Measurements from ENCODE around the gene TMOD2. TPM values are rescaled to one million over a fixed set of nuclear protein-coding genes. Genes with fewer than 3 reads are reported as not detected.
A peak's percentile ranks its signal among the peaks of the same experiment; 100 is the strongest.
"Not testable (repeated sequence)": the region's sequence is repeated elsewhere in the genome, so short reads cannot be mapped to it uniquely, and the experiment has no call there.

Gene TMOD2
- total RNA-seq, 1 donor from 2014 or later = 22.3 TPM

DNA sequence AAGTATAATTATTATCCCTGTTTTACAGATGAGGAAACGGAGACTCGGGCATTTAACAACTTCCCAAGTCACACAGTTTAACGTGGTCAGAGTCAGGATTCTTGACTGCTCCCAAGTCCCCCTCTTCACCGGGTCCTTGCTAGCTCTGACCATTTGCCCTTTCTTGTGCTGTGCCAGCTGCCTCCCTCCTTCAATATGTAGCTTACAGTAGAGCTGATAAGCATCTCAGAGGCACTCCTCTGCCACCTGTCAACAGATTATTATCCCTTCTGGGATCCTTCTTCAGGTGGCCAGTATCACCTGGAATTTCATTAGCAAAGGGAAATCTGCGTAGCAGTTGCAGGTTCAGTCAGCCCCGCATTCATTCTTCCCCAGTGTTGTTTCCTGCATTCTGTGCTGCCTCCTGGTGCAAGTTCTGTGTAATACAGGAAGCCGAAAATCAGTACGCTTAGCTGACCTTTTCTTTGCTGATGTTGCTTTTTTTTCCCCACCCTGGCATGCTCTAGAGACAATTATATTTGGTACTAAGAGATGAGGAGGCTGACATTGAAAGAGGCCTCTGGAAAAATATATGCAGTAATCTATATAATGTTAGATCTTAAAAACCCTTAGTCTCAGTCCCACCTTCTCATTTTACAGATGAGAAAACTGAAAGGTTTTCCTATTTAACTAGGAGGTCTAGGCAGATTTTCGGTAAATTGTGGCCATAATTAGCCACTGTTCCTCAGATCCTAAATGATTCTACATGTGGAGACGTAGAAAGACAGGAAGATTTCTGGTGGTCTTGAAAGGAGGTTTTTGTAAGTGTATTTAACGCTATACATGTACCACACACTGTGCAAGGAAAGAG is 24.8 kb downstream of the TMOD2 start:
- peak; percentile 81 for DNase-seq

- peak; percentile 90 for DNase-seq
Observed at GRCh38 chr15:51776952-51777569, 25.7 kb downstream of the TMOD2 start.

DNA sequence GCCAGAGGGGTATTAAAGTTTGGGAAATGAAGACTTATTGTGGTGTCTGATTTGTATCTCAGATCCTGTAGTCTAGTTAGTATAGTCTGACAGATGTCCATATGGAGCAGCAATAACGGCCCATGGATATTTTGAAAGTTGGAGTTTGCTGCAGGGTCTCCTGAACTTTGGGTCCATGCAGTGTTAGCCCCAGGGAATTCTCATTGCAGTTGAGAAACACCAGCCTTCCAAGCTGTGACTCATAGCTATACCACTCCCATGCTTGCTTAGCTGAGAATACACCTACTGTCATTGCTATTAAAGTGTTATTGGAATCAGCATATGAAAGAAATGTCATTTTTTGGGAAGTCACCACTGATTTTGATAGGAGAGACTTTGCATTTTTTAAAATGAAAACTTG is 29.2 kb downstream of the TMOD2 start:
- no peak for DNase-seq

DNA sequence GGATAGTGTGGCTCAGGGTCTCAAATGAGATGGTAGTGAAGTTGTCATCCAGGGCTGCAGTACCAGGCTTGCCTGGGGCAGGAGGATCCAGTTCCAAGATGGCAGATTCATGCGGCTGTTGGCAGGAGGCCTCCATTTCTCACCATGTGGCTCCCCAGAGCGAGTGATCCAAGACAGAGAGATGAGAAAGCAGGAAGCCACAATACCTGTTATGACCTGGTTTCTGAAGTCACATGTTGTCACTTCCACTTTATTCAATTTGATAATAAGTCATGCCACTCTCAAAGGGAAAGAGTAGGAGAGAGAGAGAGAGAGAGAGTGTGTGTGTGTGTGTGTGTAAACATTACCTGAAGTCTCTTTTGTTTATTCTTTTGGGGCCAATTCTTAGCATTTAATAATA is 30.1 kb downstream of the TMOD2 start:
- DNase-seq = no peak

DNA sequence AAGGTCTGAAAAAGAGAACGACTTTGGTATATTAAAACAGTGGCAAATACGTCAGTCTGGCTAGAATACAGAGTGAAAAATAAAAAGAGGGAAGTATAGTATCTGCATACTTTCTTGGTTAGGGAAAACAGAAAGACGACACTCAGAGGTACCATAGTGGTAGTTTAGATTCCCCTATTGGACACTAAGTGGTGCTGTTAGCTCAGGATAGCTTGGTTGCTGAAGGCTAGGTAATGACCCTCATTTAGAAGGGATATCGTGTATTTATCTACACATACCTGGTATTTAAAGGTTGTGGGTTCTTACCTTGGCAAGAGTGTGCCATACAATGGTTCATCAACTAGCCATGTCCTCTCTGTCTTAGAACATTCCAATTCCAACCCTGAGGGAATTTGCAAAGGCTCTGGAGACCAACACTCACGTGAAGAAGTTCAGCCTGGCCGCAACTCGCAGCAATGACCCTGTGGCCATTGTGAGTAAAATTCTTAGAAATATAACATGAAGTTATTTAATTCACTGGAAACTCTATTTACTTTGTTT is 31.0 kb downstream of the TMOD2 start:
- peak; percentile 54 for DNase-seq

DNA sequence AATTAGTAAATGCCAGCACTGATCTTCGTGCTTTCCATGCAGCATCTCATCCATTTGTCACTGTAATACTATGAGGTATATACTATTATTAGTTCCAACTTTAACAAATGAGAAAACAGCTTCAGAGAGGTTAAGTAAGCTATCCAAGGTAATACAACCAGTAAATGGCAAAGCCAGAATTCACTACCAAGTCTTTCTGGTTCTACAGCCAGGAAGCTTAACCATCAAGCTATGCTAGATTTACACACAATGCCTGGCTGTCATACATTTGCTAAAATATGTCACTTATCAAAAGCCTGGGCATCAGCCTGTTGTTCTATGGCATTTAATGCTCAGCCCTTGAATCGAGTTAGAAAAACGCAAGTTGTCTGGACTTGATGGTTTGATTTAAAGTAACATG is 32.6 kb downstream of the TMOD2 start:
- no peak for DNase-seq

DNA sequence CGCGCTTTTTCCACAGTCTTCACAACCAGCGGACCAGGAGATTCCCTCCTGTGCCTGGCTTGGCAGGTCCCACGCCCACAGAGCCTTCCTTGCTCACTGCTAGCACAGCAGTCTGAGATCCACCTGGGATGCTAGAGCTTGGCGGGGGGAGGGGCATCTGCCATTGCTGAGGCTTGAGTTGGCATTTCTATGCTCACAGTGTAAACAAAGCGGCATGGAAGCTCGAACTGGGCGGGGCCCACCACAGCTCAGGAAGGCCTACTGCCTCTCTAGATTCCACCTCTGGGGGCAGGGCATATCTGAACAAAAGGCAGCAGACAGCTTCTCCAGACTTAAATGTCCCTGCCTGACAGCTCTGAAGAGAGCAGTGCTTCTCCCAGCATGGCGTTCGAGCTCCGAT is 35.7 kb downstream of the TMOD2 start:
- not testable (repeated sequence) for DNase-seq

DNA sequence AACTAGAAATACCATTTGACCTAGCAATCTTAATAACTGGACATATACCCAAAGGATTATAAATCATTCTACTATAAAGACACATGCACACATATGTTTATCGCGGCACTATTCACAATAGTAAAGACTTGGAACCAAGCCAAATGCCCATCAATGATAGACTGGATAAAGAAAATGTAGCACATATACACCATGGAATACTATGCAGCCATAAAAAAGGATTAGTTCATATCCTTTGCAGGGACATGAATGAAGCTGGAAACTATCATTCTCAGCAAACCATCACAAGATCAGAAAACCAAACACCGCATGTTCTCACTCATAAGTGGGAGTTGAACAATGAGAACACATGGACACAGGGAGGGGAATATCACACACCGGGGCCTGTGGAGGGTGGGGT is 41.1 kb downstream of the TMOD2 start:
- DNase-seq = not testable (repeated sequence)

DNA sequence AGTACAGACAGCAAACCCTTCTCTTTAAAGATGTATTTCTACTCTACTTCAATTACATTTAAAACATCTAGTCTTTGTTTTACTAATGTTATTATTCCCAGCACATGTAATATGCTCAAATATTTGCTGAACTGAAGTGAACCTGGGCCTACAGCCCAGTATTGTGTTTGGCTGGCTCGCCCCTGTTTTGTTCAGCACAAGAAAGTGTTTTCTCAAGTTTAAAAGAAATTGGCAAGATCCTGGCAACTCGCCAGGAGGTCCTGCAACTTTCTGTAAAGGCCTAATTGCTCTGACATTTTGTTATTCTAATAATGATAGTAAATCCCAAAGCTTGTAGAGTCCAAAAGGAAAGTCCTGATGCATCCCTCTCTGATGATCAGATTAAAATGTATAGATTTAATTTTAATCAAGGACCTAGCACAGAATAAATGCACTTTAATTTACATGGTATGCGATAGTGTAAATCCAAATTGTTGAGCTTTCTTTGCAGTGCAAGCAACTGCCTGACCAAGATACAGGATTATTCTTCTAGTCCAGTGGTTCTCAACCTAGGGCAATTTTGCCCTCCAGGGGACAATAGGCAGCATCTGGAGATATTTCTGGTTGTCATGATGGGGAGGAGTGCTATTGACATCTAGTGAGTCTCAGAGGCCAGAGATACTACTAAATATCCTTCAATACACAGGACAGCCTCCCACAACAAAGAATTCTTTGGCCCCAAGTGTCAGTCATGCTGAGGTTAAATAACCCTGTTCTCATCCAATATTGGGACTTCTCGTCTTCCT is 42.3 kb downstream of the TMOD2 start:
- DNase-seq = peak; percentile 81

DNA sequence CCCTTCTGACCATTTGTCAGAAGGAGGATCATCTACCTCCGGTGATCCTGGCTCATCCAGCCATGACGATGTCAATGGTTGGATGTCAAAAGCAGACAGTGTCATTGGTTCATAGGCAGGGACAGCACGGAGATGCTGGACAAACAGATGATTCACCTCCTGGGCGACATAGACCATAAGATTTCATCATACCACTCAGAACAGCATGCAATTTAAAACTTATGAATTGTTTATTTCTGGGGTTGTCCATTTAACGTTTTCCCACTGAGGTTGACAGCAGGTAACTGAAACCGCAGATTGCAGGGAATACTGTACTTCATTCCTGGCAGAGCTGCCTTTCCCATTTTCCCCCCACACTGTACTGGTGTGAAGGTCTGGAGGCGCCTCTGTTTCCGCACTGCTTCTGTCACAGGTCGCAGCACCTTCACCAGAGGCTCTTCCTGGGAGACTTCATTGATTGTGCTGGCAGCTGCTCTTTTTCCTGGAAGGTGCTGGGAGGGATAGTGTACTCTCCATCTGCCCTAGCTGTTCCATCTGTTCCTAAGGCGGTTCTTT is 45.5 kb downstream of the TMOD2 start:
- DNase-seq = no peak

GRCh38 chr15:51798281-51798680 is 46.9 kb downstream of the TMOD2 start:
- peak; percentile 15 for DNase-seq

DNA sequence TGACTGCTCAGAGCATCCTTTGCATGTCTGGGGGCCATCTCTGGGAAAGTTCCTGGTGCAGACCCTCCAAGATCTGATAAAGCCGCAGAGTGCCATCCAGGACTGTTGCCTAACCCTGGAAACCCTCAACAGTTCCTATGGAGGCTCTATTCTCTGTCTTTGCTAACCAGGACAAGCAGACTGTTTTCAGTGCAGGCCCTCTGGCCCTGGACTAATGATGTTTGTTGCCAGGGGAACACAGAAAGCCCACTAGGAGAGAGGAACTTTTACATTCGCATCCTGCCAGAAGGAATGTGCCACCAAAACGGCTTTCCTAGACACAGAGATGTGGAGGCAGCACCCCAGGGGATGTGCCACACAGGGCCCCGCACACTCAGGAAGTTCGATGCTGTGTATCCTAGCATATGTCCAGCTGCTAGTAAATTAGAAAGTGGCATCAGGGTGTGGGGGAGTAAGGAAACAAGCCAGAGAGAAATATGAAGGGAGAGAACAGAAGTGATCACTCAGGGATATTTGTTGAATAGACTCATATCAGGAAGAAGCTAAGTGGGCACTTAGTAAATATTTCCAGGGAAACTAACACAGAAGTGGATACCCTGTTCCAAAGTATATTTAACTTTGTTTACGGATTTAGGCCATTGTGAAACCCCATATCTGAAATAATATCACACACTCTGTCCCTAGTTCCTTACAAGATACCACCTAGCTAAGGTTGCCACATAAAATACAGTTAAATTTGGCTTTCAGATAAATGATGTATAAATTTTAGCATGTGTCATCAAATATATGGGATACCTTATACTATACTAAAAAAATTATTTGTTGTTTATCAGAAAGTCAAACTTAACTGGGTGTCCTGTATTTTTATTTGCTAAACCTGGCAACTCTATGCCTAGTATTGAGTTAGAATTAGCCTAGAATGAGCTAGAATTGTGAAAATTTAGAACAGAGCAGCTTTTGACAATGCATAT is 48.2 kb downstream of the TMOD2 start:
- DNase-seq = no peak

DNA sequence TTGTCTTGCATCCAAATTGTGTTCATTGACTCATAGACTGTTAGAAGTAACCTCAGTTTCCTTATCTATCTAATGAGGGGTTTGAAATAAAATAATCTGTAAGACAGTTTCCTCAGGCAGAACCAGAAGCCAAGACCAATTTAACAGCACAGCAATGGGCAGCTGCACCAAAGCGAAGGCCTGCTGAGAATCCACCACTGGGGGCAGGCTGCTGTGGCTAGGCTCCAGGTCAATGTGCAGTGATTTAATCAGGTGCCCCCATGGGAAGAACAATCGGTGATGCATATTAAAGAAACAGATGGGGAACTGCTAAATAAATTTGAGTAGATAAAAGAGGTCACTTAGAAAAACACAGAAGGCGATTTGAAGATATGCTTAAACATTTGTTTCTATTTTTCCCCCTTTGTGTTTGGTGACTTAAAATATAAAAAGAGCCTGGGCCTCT is 50.0 kb downstream of the TMOD2 start:
- DNase-seq = peak; percentile 65

DNA sequence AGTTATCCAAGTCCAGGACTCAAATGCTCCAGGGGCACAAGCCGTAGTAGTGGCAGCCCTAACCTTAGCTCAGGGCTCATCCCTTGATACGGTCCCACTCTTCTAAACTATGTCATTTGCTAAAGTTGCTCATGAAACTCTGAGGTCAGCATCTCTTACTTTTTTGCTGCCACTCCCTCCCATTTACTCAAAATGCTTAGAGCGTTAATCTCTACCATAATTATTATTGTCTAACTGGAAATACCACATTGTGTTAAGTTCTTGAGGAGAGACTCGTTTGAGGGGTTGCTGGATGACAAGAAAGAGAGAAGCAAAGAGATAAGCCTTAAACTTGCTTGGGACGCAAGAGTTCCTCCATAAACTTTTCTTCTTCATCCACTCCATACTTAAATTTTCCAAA is 51.2 kb downstream of the TMOD2 start:
- no peak for DNase-seq

- no peak for DNase-seq
Observed at GRCh38 chr15:51803965-51804364, 52.6 kb downstream of the TMOD2 start.

DNA sequence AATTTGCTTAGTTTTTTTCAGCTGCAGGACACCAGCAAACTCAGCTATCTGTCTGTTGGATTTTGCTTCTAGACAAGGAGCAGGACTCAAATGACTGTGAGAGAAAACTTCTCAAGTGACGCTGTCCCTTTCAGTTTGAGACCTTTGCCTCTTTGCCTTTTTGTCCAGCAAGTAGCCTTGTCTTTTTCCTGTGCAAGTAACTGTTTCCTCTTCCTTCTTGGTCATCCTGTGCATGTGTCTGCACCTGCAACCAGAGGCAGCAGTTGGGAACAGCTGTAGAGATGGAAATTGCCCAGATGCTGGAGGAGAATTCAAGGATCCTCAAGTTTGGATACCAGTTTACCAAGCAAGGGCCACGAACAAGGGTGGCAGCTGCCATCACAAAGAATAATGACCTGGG is 54.7 kb downstream of the TMOD2 start:
- DNase-seq = peak; percentile 22

DNA sequence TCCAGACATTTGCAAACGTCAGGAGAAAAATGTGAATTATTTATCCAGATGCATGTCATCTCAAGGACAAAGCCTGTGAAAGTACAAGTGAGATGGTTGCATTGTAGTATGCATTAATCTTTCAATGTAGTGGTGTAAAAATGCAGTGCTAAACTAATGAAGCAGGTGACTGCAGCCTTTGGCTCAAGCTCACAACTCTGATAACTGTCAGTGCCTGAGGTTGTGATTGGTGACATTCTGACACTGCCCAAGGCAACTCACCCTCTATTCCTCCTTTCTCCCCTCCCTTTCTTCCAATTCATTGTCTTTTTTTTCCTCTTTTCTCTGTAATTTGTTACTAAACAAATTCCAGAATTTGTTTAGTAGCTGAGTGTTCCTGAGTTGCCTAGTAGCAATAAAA is 58.1 kb downstream of the TMOD2 start:
- DNase-seq = no peak

DNA sequence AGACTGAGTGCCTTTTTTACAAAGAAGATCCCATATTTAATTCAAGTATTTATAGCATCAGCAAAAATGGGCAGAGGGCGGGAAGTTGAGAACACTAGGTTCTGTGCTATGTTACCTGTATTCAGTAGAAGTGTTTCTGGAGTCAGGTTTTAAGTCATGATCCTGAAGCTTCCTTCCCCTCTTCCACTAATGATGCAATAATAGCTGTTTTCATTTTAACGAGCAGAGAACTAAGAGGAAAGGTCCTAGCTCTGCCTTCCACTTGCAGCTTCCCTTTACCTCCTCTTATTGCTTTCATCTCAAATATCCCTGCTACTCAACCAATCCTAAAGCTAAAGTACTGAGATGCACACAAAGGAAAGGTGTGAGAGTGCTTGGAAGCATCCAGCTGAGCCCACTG is 61.2 kb downstream of the TMOD2 start:
- DNase-seq = no peak

- DNase-seq = no peak
Observed at GRCh38 chr15:51814606-51815005, 63.2 kb downstream of the TMOD2 start.

GRCh38 chr15:51816611-51817010 is 65.2 kb downstream of the TMOD2 start:
- peak; percentile 23 for DNase-seq

DNA sequence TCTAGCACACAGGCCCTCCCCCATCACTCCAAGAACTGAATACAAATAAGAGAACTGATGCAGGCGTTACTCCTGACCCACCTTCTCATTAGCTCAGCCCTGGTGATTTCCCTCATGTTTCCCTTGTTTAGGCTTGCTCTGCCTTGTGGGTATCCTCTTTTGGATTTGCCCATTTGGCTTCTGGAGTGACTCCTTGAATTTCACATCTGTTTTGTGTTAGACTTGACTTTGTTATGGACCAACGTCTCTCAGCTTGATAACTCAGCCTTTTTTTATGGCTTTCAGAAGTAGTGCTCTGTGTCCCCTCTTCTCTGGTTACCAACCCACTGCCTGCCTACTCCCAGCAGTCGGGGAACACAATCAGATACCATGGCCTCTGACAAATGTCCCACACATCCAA is 66.8 kb downstream of the TMOD2 start:
- no peak for DNase-seq

DNA sequence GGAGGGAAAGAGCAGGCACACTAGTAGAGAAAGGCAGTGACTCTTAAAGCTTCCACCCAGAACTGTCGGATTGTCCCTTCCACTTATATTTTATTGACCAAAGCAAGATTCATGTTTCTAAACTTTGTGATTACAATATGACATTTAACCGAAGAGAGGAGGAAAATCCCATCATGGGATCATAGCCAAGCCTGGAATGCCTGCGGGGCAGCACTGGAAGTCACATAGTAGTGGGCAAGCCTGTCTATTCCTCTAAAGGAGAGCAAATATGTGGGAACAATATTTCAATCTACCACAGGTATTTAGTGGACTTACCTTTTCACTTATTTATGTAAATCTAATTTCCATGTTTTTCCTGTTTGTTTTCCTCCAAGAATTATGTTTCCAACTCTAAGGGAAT is 74.3 kb downstream of the TMOD2 start:
- DNase-seq = no peak

Measured in dermis blood vessel endothelial cell (primary cell).